Fibroblast of skin of left quadriceps (primary cell): ENCODE results near the gene TMTC2.

Experiments used
- DNase-seq, 2 experiments: peaks; one replicate each; pipeline ENCODE4 v3.0.0-alpha.2; 2013; ENCODE audit warnings: low read depth in 2 of 2

Gene TMTC2

GRCh38 chr12:82953397-82953796 is 266.7 kb downstream of the TMTC2 start:
- DNase-seq, result no peak

DNA sequence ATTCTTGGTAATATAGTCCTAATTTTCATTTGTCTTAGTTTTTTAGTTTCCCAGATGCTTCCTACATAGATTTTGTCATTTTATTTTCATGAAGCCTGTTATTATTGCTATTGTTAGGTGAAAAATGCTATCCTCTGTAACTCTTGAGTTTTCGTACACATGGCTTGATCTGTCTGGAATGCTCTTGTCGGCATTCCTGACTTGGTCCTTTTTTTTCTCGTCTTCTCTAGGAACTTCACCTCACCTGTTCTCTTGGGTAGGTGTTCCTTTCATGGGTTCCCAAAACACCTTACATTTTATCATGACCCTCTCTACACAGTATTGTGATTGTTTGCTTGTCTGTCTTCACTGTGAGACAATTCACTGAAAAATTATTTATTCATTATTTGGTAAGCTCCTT is 267.4 kb downstream of the TMTC2 start:
- no peak for DNase-seq

GRCh38 chr12:82954572-82954971 is 267.9 kb downstream of the TMTC2 start:
- no peak for DNase-seq

DNA sequence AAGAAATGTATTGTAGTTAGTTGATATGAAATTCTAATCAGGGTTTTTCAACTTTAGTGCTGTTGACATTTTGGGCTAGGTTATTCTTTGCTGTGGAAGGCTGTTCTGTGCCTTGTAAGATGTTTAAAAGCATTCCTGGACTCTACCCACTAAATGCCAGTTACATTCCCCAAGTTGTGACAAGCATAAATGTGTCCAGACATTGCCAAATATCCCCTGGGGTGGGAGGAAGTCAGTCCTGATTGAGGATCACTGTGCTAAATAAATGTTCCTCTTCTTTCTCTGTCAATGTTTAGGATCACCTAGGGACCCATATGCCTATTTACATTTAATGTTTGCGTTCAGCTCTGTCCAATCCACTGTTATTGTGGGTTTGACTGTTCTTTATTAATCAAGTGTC is 268.3 kb downstream of the TMTC2 start:
- no peak for DNase-seq

GRCh38 chr12:82958966-82959365 is 272.3 kb downstream of the TMTC2 start:
- no peak for DNase-seq

DNA sequence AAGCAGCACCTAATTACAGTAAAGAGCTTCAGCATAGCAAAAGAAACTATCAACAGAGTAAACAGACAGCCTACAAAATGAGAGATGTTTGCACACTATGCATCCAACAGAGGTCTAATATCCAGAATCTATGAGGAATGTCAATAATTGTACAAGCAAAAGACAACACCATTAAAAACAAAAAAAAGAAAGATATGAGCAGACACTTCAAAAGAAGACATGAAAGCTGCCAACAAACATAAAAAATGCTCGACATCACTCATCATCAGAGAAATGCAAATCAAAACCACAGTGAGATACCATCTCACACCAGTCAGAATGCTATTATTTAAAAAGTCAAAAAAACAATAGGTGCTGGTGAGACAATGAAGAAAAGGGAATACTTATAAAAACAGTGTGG is 273.1 kb downstream of the TMTC2 start:
- no peak for DNase-seq

DNA sequence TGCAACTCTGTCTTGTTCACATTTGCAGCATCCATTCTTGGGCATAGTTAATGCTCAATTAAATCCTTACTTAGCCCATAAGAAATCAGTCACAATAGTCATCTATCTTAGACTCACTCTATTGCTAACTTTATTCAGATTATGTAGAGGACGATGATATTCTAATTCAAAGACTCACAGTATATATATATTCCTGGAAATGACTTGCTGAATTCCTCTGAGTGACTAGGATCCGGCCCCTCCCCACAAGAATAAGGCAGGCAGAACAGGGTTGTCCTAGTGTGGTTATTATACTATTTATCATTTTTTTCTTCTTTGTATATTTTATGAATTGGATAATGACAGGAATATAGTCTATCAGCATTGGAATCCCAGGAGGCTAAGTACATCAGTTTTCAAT is 275.1 kb downstream of the TMTC2 start:
- DNase-seq, result no peak

- no peak for DNase-seq
Observed at GRCh38 chr12:82963956-82964355, 277.2 kb downstream of the TMTC2 start.

DNA sequence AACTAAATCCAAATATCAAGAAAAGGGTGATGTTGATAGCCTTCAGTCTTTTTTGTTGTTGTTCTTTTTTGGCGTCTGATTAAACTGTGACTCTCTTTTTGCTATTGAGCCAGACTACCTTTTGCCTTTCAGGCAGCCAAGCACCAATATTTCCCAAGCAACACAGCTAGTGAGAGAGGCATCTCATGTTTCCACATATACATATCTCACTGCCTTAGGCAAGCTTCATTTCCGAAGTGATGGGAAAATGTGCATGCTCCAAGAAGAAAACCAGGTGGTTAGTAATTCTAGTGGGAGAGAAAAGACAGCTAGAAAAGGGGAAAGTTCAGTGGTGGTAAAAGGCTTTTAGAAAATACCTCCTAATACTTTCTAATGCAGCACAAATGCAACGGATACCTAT is 277.7 kb downstream of the TMTC2 start:
- no peak for DNase-seq

- DNase-seq, result no peak
Observed at GRCh38 chr12:82966001-82966559, 279.4 kb downstream of the TMTC2 start.

GRCh38 chr12:82968631-82969367 is 282.1 kb downstream of the TMTC2 start:
- no peak for DNase-seq

DNA sequence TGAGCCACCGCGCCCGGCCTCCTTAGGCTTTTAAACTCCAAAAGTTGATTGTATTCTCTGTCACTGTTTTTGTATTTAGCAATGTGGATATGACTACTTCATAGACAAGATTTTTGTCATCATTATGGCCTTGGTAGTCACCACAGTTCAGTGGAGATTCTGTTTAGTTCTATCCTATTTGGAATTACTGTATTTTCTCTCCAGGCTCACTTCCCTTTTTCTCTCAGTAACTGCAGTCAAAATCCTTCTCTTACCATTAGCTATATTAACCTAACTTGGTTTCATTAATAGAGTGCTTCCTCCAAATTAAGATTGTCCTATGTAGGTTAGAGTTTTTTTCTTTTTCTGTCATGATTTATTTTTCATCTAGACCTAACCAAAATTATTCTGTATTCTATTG is 283.9 kb downstream of the TMTC2 start:
- no peak for DNase-seq

GRCh38 chr12:82971584-82971983 is 284.9 kb downstream of the TMTC2 start:
- DNase-seq, result no peak

DNA sequence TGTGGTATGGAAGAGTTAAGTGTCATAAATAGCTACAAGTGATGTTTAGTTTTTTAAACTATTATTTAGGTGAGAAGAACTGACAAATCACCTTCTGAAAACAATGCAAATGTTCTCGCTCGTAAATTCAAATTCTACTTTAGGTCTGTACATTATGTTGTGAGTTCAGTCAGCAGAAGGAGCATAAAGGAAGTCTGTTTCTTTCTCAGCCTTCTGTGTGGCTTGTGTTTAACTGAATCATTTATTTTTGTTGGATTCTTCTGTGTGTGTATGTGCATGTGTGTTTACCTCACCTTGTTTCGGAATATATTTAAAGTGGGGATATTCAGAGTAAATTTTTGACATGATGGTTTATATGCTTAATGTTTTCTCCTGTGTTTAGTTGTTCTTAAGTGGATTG is 285.9 kb downstream of the TMTC2 start:
- DNase-seq, result no peak

DNA sequence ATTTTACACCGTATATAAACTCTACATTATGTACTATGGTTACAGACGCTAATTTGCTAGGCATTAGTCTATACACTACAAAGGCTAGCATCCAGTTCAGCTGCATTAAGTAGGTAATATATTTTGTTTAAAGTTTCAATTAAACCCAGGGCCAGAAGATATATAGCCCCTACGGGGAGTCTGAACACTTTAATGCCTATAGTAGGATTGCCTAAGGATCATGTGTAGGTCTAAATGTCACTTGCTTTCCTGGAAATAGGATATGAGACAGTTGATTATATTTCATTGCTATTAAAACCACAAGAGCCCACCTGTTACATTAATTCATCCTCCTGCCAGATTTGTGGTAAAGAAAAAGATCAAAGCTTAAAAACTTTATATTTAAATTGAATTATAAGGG is 286.9 kb downstream of the TMTC2 start:
- DNase-seq, result no peak

DNA sequence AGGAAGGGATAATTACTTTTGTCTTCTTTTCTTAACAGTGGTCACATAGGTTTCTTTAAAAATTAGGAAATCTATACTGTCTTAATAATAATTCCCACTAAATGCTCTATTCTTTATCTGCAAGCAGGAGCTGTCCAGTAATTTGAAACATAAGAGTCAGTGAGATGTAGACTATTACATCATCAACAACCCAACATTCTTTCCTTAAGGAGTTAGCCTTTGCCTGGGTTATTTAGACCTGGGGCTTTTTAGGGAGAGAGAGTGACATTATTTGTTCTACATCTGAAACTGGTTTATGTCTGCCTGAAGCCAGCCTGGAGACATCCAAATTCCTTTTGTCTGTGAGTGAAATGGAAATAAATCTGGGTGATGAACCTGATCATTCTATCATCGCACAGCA is 294.4 kb downstream of the TMTC2 start:
- DNase-seq, result no peak

GRCh38 chr12:82994117-82994516 is 307.4 kb downstream of the TMTC2 start:
- no peak for DNase-seq

DNA sequence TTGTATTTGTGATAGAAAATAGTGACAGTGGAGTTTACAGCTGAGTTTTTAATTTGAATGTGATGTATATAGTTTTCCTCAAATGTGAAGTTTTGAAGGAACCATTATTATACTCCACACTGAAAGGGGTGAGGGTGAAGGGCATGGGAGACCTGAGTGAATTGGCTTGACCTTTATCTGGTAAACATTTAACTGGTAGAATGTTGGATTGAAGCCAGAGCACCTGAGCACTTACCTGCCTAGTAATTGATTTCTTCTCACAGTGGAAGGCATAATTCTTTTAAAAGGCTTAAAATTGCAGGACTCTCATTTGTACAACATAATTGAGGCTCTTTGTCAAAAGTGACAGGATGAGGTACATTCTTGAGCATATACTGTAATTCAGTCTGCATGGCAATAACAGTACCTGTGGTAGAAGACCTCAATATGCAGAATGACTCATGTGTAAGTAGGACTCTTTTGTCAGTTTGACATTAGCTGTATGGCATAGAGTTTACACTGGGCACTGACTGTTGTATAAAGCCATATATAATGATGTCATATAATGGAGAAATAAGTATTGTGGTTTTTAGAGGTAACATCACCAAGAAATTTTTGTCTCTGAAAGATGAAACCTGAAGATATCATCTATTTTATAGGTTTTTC is 309.6 kb downstream of the TMTC2 start:
- DNase-seq, result no peak

GRCh38 chr12:82998509-82998908 is 311.8 kb downstream of the TMTC2 start:
- no peak for DNase-seq

GRCh38 chr12:83003026-83003425 is 316.3 kb downstream of the TMTC2 start:
- no peak for DNase-seq

DNA sequence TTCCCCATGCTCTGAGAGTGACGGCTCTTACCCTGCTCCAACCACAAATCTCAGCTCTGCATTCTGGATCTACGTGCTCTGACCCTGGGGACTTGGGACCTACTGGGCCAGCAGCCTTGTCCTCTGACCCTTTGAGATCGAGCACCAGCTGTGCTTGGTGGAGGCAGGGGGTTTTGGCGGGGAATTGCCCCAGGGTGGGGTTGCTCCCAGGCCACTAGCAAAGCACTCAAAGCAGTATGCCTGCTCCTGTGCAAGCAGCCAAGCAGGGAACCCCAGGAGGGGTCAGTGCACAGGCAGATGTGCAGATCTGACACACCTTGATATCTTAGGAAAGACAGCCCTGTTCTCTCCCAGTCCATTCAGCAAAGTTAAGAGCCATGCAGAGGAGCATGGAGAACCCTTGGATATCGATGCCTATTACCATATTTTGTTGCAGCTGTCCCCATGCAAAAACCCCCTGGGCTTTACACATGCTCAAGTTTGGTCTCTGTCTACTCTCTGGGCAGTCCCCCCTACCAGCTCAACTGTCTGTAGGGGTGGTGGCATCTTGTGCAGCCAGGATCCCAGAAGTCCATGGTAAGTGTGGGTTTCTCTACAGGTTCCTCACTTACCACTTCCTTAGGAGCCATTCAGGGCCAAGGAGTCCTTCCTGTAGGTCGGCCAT is 319.0 kb downstream of the TMTC2 start:
- no peak for DNase-seq

DNA sequence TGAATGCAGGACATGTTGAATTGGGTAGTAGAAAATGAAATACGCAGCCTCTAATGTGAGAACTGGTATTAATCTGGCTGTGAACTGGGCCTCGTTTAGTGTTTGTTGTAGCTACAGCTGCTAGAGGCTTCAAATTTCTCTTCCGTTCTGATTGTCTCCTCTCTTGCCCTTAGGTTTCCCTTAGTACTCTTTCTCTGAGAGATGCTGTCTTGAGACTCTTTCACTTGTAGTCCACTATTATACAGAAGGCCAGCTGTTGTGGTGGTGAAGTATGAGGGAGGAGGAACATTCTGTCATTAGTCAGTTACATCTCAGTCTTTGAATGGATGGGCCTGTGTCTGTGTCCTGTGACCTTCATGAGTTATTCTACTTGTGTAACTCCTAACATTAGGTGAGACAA is 322.0 kb downstream of the TMTC2 start:
- no peak for DNase-seq
